ENCODE results near the gene DRC3. TPM values are rescaled to one million over a fixed set of nuclear protein-coding genes. Genes with fewer than 3 reads are reported as not detected.

DRC3 gene
- total RNA-seq, 4 donors from 2014 or later: 0.60 to 4.6 (median 1.9) TPM

DNA sequence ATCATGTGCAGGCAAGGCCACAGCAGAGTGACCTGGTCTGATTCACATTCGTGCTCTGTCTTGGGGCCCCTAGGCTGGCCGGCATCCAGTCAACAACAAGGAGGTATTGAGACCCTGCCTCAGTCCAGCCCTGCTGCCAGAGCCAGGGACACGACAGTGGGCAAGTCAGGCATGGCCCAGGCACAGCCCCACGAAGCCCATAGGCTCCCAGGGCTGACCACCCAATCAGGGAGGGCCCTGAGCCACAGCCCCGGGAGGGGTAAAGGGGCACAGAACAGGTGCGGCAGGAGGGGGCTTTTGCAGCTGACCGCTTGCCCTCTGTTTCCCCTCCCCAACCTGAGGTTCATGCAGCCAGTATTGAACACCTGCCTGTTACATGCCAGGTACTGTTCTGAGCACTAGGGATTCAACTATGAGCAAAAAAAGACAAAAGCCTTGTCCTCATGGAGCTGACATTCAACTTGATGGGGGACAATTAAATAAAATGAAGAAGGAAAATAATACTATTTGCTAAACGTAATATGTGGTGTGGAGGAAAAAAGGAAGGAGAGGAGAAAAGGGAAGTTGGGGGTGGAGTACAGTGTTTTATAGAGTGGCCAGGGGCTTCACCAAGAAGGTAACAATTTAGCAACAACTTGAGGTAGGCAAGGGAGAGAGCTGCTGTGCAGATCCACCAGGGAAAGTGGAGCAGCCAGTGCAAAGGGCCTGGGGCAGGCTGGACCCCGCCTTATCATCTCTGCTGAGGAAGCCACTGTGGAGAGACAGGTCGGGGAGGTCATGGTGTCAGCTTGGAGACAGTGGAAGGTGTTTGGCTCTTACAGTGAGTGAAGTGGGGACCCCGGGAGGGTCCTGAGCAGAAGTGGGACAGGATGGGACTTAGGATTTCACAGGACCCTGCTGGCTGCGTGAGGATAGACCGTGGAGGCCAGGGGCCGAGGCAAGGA, 6.1 kb downstream of the DRC3 start:
- no peak for DNase-seq (ENCODE audit: low spot score)
- ATAC-seq (ENCODE audit: low FRiP score): no peak

DNA sequence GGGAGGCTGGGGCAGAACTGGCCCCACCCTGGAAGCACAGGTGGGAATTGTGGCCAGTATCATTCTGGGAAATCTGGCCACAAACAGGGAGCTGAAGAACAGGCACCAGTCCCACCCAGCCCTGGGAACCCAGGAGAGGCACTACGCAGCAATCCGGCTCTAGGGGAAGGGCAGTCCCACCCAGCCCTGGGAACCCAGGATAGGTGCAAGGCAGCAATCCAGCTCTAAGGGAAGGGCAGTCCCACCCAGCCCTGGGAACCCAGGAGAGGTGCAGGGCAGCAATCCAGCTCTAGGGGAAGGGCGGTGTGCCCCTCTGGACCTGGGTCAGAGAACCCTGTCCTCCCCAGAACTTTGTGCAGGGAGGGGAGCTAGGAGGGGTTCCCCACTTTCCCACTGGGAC, 7.1 kb downstream of the DRC3 start:
- no peak for TF ChIP-seq CTCF (IDR thresholded peaks at IDR 0.05)
- DNase-seq (ENCODE audit: low spot score): no peak
- ATAC-seq (ENCODE audit: low FRiP score): no peak

More for the DNA sequence above, 6.1 kb downstream of the DRC3 start:
- no peak for TF ChIP-seq CTCF (IDR thresholded peaks at IDR 0.05)

DNA sequence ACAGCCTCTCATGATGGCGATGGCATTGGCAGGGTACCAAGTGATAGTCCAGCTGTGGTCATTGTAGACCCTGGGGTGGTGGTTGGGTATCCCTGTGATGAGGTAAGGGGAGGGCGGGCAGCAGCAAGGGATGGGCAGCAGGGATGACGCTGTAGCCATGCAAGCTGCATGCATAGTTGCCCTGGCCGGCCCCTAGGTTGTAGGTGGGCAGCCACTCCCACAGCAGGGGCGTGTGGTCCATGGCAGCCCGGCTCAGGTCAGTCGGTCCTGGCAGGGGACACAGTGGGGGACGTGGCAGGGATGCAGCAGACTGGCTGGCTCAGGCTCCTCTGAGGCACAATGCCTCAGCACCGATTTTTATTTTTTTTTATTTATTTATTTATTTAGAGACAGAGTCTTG, 8.7 kb downstream of the DRC3 start:
- DNase-seq (ENCODE audit: low spot score): no peak
- peak; percentile 7 for ATAC-seq (ENCODE audit: low FRiP score)
- no peak for TF ChIP-seq CTCF (IDR thresholded peaks at IDR 0.05)

- TF ChIP-seq CTCF (IDR thresholded peaks at IDR 0.05): no peak
- DNase-seq (ENCODE audit: low spot score) (no peak), ATAC-seq (ENCODE audit: low FRiP score) (no peak)
Observed at GRCh38 chr17:17982801-17983200, 10.1 kb downstream of the DRC3 start.

- ATAC-seq (ENCODE audit: low FRiP score) (peak; percentile 55), DNase-seq (ENCODE audit: low spot score) (no peak)
Observed at GRCh38 chr17:17983376-17983775, 10.7 kb downstream of the DRC3 start.

DNA sequence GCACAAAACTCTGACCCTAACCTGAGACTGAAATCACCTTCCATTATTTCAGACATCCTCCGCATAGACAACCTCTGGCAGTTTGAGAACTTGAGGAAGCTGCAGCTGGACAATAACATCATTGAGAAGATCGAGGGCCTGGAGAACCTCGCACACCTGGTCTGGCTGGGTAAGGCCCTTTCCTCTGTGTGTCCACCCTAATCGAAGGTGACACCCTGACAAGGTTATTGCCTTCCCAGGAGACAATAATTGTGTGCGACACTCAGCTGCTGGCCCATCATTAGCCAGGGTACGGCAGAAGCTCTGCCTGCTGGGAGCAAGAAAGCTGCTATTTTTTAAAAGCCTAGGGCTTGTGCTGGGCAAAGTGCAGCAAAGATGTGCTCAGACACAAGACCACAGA, 11.1 kb downstream of the DRC3 start:
- DNase-seq (ENCODE audit: low spot score) (no peak), ATAC-seq (ENCODE audit: low FRiP score) (no peak)
- no peak for TF ChIP-seq CTCF (IDR thresholded peaks at IDR 0.05)

More at GRCh38 chr17:17983376-17983775, 10.7 kb downstream of the DRC3 start:
- TF ChIP-seq CTCF (IDR thresholded peaks at IDR 0.05): no peak

DNA sequence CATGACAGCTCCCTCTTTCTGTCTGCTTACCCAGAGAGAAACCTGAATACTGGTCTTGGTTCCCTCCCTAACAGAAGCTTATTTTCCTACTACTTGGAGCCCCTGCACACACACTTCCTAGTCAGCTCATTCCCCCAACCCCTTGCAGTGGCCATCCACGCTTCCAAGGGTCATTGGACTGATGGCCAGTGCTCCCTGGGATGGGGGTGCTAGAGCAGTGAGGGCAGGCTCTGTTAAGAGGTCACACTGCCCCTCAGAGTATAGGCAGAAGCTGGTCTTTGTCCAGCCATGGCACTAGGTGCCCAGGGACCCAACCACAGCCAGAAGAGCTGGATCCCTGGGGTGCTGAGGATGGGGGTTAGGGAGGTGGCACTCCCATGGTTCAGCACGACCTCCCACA, 12.5 kb downstream of the DRC3 start:
- DNase-seq (ENCODE audit: low spot score) (no peak), ATAC-seq (ENCODE audit: low FRiP score) (no peak)
- no peak for TF ChIP-seq CTCF (IDR thresholded peaks at IDR 0.05)
